ENCODE data around the gene EXPH5.
A peak's percentile ranks its signal among the peaks of the same experiment; 100 is the strongest.

EXPH5 gene

GRCh38 chr11:108556019-108556418, 37.5 kb downstream of the EXPH5 start:
- DNase-seq (ENCODE audit: extremely low read depth, low read depth) = no peak
- no peak for TF ChIP-seq CTCF (IDR thresholded peaks at IDR 0.05; ENCODE audit: low read depth, low read length, missing control alignments)

GRCh38 chr11:108551651-108552462, 41.7 kb downstream of the EXPH5 start:
- DNase-seq (ENCODE audit: extremely low read depth, low read depth) = peak; percentile 30
- no peak for TF ChIP-seq CTCF (IDR thresholded peaks at IDR 0.05; ENCODE audit: low read depth, low read length, missing control alignments)
- H3K4me3 ChIP-seq (replicated peaks; ENCODE audit: low read depth, low read length) = peak overlapping the region; percentile 31

More at GRCh38 chr11:108556019-108556418, 37.5 kb downstream of the EXPH5 start:
- H3K4me3 ChIP-seq (replicated peaks; ENCODE audit: low read depth, low read length) = no peak overlapping the region

DNA sequence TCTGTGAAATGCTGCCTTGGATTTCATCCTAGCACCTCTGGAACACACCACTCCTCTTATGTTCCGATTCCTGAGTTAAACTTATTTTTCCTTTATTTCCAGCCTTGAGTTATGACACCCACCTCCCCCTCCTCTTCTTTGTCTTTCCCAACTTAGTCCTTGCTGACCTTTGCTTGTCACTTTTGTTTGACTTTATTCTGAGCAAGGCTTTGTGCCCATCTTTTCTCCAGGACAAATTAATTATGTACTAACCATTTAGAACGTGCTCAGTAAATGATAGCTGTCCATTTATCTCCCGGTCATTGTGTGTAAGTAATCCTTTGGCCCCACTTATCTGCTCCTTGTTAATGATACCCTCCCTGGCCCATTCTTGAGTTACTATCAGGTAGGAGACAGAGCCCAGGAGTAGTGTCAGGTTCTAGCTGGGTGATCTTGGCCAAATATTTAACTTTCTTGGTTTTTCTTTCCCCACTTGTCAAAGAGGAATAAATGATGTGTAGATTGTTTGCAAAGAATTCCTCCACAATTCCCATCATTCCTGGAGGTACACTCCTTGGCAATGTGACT, 44.2 kb downstream of the EXPH5 start:
- TF ChIP-seq CTCF (IDR thresholded peaks at IDR 0.05; ENCODE audit: low read depth, low read length, missing control alignments) = no peak
- no peak for DNase-seq (ENCODE audit: extremely low read depth, low read depth)
- no peak overlapping the region for H3K4me3 ChIP-seq (replicated peaks; ENCODE audit: low read depth, low read length)

GRCh38 chr11:108545909-108546501, 47.6 kb downstream of the EXPH5 start:
- no peak overlapping the region for H3K4me3 ChIP-seq (replicated peaks; ENCODE audit: low read depth, low read length)
- TF ChIP-seq CTCF (IDR thresholded peaks at IDR 0.05; ENCODE audit: low read depth, low read length, missing control alignments) = no peak
- no peak for DNase-seq (ENCODE audit: extremely low read depth, low read depth)

DNA sequence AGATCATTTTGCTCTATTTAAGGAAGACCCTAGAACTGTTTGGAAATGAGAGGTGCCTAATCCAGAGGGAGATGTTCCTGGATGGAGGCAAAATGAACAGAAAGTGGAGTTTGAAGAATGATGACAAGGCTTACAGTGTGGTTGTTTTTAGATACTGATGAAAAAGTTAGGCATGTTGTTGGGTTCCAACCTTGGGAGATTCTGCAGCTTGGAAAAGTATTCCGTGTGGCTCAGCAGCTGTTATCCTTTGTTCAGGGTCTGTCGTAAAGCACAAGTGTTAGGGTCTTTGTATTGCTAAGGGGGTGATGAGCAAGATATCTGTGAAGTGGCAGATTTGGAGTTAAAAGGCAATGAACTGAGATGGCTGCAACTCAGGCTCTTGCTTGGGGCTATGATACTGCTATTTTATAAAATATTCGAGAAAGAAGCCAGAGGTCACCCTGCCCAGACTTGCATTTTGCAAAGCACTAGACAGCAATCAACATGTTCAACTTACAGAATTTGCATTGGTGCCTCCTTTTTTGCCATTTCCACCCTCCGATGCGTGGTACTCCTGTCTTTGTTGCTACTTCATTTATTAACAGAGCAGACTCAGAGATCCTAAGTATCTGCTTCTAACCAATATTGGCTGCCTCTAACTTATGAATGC, 50.1 kb downstream of the EXPH5 start:
- DNase-seq (ENCODE audit: extremely low read depth, low read depth) = no peak
- H3K4me3 ChIP-seq (replicated peaks; ENCODE audit: low read depth, low read length) = no peak overlapping the region
- TF ChIP-seq CTCF (IDR thresholded peaks at IDR 0.05; ENCODE audit: low read depth, low read length, missing control alignments) = no peak

DNA sequence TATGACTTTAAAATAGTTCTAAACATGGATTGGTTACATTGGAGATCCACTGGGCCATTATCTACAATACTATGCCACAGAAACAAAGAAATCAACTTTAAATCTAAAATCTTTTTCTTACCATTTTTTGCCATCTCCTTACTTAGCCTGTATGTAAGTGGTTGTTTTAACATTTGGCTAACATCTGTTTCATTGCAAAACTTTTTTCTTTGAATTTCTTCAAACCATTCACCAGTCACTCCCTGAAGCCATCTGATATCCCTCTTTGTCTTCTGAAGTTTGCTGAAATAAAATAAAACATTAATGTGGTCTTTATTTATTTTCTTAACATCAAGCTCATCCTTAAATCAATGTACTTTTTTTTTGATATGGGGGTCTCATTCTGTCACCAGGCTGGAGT, 52.0 kb downstream of the EXPH5 start:
- no peak overlapping the region for H3K4me3 ChIP-seq (replicated peaks; ENCODE audit: low read depth, low read length)
- TF ChIP-seq CTCF (IDR thresholded peaks at IDR 0.05; ENCODE audit: low read depth, low read length, missing control alignments) = no peak

More for the DNA sequence above, 52.0 kb downstream of the EXPH5 start:
- DNase-seq (ENCODE audit: extremely low read depth, low read depth) = no peak

Data from HFF-Myc (cell line).